Fibroblast of mammary gland (primary cell): ENCODE data around the gene MAP3K20.
"Not testable (repeated sequence)": the region's sequence is repeated elsewhere in the genome, so short reads cannot be mapped to it uniquely, and the experiment has no call there.

ENCODE experiments used
- DNase-seq: peaks from one replicate; pipeline ENCODE4 v3.0.0-alpha.2; 2010; ENCODE audit warnings: low read depth
- H3K4me3 ChIP-seq: 2 replicates; pipeline ENCODE4 v1.5.1; 2011; ENCODE audit warnings: low read depth, mild to moderate bottlenecking, low read length, moderate library complexity; ENCODE audit not compliant: control insufficient read depth
- CTCF ChIP-seq: conservative IDR thresholded peaks from 2 replicates; pipeline ENCODE4 v1.5.1; 2011; ENCODE audit warnings: low read depth, low read length, inconsistent platforms; ENCODE audit not compliant: control insufficient read depth, insufficient read depth

MAP3K20 gene

GRCh38 chr2:173196638-173197037 is 121.0 kb downstream of the MAP3K20 start:
- no peak for TF ChIP-seq CTCF
- DNase-seq = no peak

GRCh38 chr2:173198327-173198726 is 122.7 kb downstream of the MAP3K20 start:
- DNase-seq = no peak
- no peak overlapping the region for H3K4me3 ChIP-seq
- TF ChIP-seq CTCF = no peak

More at GRCh38 chr2:173196638-173197037, 121.0 kb downstream of the MAP3K20 start:
- H3K4me3 ChIP-seq = no peak overlapping the region

GRCh38 chr2:173199294-173199693 is 123.6 kb downstream of the MAP3K20 start:
- no peak overlapping the region for H3K4me3 ChIP-seq
- peak; percentile 64 for DNase-seq
- no peak for TF ChIP-seq CTCF

GRCh38 chr2:173202570-173202969 is 126.9 kb downstream of the MAP3K20 start:
- no peak for TF ChIP-seq CTCF
- no peak overlapping the region for H3K4me3 ChIP-seq
- no peak for DNase-seq

GRCh38 chr2:173204316-173204715 is 128.7 kb downstream of the MAP3K20 start:
- peak; percentile 50 for DNase-seq
- H3K4me3 ChIP-seq = no peak overlapping the region
- no peak for TF ChIP-seq CTCF

GRCh38 chr2:173205375-173205774 is 129.7 kb downstream of the MAP3K20 start:
- DNase-seq = peak; percentile 96
- no peak overlapping the region for H3K4me3 ChIP-seq
- no peak for TF ChIP-seq CTCF

GRCh38 chr2:173207124-173207523 is 131.5 kb downstream of the MAP3K20 start:
- H3K4me3 ChIP-seq, DNase-seq: not testable (repeated sequence)
